Effector CD4-positive, alpha-beta T cell (primary cell): ENCODE measurements around the gene TNFAIP8.

Experiments used
- DNase-seq: peaks from one replicate; pipeline ENCODE4 v3.0.0-alpha.2; 2020

TNFAIP8 gene

DNA sequence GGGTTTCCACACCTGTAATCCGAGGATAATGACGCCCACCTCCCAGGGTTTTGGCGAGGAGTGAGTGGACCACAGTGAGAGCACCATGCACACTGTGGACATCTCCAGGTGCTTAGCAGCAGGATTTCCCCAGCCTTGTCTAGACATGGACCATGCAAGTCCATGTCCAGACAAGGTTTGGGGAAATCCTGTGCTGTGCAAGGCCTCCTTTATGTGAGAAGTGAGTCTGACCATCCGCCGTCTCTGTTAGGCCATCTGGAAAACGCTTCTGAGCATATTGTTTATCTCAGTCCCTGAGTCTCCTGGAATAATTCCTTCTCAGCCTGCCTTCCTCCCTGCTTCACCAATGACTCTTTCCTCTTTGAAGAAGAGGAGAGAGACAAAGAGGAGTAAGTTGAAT lies 26.2 kb upstream of the TNFAIP8 start:
- DNase-seq = no peak

DNA sequence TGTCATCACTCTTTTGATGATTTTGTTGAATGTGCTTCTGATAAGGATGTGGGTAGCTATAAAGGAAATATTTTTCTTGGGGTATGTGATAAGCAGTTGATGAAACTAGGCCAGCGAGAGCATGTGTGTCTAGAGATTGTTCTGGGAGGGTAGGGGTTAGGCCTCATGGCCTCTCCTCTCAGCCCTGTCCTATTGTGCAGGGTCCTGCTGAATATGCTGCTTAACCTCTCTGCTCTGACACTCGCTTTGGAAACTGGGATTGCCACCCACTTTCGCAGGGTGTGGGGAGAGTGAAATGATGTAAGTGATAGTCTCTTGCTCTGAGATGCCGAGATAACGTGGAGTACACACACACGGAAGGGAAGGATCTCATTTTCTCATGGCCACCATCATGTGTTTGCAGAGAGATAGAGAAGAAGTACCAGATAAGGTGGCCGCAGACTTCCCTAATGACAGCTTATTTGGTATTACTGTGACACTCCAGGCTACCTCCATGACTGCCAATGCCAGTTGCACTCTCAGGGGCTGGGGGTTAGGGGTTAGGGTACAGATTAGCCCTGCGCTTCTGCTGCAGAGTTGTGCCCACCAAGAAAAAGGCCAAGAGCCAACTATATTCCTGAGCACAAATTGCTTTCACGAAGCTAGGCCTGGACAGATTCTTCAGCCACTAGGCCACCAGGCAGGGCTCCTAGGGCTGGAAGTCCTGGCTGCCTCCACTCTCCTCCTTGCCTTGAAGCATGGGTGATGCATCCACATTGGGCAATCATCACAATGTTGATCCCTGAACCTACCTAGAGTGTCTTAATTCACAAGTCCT lies 25.2 kb upstream of the TNFAIP8 start:
- peak; percentile 54 for DNase-seq

DNA sequence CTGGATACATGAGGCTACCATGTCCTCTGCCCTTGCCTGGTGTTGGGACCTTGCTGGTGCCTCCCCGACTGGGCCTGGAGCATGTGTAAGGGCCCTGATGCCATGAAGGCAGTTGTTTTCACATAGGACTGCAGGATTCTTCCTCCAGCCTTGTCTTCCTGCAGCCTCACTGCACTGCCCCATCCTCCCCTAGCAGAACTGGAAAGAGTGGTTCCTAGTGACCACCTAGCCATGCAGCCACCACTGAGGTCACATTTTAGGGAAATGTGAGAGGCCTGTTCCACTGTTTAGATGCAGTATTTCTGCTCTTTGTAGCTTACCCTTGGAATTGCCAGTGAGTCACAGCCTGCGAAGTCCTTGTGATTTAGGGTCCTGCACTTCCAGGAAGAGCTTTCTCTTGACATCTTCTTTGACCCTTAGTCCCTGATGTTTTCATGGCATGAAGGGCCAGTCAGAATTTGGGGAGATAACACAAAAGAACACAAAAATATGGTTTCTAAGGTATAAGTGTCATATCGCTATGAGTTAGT lies 24.2 kb upstream of the TNFAIP8 start:
- DNase-seq = no peak

DNA sequence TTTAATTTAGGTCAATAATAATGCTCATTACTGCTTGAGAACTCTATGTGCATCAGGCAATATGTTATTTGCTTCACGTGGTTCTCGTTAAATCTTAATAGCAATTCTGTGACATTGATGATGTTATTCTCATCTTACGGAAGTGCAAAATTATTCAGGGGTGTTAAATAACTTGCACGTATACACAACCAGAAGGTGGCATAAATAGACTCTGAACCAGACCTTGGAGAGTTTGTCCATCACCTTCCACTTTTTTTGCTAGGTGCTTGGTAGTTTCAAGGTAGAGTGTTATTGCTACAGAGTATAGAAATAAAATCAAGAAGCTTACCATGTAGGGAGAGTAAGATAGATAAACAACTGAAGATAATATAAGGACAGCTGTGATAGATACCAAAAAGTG lies 23.6 kb upstream of the TNFAIP8 start:
- no peak for DNase-seq

DNA sequence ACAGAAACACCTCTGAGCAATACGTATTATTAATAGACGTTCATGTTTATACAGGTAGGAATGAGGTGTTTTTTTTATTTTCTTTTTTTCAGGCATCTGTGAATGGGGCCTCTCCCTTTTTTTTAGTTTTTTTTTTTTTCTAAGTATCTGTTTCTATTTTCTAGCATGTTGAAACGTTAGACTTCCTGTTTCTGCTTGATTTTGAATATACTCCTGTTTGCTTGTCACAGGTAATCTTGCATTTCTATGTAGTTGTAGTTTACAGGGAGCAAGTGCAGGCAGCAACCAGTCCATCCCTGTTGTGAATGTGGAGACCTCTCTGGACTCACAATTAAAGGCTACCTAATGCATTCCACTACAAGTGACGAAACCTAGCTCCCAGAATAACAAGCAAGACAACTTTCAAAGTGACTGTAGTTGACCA lies 22.8 kb upstream of the TNFAIP8 start:
- DNase-seq = no peak

DNA sequence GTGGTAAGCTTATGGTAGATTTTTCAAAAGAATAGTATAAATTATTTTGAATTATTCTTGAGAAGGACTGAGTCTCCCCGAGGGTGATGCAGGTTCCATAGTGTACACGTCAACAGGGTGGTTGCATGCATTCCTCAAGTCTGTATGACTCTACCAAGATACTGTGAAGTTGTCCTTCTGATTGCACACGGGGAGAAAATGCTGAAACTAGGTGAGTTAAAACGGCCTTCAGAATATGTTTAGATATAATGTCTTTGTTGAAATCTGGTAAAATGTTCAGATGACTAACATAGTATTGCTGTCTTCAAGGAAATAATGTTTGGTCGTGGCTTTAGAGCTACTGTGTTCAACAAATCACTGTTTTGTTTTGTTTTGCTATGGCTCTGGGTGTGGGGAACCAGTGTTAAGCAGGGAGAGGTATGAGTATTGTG lies 22.4 kb upstream of the TNFAIP8 start:
- DNase-seq = no peak

DNA sequence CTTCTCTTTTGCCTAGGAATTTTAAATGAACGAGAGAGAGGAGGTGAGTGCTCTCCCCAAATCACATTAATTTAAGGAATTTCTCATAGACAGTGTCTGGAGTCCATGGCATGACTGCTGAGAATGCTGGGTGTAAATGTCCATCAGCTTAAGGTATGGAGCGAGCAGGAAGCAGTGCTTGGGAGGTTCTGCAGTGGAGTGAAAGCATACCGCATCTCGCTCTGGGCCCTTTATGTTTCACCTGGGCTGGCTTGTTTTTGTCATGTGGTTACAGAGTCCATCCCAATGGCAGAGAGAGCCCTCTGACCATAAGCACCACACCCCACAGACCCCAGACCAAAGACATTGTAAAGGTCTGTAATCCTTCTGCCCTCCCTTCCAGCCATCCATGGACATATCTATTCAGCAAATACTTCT lies 20.6 kb upstream of the TNFAIP8 start:
- DNase-seq = no peak

DNA sequence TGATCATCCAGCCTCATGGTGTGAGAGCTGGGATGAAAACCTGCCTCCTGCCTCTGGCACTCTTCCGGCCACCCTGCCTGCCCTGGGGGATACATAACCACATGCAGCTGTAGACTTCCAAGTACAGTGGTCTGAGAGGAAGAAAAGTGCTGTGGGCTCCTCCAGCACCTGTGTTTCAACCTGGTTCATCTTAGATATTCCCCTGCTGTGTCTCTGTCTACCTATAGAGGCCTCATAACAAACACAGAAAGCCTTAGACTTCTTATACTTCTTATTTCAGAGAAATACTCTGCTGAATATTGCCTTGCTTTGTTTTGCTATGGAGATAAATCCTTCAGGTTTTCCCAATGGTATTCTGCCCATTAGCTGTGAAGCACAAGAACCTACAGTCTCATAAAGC lies 19.6 kb upstream of the TNFAIP8 start:
- DNase-seq = no peak

DNA sequence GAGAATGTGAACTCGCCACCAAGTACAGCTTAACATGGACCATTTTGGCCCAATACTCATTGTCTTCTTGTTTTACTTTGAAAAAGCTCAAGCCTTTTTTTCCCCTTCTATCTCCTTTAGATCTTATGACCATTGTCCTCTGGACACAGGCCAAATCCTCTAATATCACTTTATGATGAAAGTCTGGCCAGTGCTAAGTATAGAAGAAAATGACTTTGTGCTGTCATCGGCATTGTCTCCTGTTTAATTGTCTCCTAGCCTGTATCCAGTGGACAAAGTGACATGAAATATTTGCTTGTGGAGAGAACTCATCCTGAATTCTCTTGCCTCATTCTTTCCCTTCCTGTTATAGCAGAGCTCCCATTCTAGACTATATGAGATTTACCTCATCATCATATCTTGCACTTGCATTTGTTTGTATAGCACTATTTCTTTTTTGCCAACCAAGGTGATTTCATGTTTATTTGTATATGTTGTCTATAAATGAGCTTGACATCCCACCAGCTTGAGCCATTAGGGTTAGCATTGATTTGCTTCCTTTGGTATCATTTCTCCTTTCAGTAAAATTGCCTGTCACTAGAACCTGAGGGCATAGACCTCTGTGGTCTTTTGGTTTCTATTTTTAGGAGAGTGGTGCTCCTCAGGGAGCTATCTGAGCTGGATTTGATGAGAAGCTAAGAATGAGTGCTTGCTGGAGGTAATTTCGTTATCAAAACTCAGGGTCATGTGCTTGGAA lies 18.8 kb upstream of the TNFAIP8 start:
- no peak for DNase-seq

DNA sequence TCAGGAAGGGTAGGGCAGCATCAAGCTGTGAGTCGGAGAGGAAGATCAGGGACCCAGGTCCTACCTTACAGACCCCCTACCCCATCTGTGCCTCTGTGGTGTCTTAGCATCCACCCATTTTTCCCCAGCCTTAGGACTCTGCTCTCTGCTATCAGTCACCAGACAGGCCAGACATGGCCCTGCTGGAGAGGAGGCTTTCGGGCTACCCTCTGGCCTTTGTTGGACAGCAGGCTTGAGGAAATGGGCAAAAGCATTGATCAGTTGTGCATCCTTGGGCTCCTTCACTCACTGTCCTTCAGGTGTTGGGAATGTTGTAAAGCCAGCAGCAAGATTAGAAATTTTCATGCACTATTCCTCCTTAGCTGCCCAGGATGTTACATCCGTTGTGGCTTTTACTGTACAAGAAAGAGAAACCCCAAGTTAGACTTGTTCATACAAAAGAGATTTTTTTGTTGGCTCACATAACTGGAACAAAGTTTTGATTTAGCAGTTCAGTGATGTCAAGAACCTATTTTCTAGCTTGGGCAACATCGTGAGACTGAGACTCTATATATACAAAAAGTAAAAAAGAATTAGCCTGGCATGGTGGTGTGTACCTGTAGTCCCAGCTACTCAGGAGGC lies 17.4 kb upstream of the TNFAIP8 start:
- no peak for DNase-seq

DNA sequence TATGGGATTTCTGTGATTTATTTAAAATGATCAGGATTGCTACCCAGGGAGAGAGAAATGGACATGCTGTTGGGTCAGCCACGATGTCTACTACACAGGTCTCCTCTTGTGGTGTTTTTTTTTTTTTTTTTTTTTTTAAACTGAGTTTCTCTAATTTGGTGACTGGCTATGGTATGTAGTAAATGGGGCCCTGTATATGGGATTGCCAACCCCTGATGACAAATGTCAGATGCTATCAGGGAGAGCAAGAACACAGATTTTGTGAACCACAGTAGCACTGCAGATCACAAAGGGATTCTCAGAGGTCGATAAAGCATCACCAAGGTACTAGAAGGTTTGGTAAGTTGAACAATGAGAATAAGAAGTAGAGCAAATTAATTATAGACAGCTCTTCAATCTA lies 16.5 kb upstream of the TNFAIP8 start:
- DNase-seq = no peak

DNA sequence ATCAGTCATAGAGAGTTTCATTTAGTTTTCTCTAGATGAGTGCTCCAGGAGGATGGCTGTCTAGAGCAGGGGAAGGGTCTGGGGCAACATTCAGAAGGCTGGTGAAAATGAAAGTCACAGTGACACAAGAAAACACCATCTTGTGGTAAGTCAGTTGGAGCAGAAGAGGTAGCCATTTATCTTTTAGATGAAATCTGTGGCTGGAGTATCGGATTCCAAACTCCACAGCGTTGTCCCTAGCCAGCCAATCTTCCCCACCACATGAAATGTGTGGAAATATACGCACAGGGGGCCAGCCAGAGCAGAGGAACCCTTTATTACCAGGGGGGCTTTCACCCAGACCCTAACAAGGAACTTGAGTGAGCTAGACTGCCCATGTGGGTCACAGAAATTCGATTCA lies 15.9 kb upstream of the TNFAIP8 start:
- DNase-seq = no peak

DNA sequence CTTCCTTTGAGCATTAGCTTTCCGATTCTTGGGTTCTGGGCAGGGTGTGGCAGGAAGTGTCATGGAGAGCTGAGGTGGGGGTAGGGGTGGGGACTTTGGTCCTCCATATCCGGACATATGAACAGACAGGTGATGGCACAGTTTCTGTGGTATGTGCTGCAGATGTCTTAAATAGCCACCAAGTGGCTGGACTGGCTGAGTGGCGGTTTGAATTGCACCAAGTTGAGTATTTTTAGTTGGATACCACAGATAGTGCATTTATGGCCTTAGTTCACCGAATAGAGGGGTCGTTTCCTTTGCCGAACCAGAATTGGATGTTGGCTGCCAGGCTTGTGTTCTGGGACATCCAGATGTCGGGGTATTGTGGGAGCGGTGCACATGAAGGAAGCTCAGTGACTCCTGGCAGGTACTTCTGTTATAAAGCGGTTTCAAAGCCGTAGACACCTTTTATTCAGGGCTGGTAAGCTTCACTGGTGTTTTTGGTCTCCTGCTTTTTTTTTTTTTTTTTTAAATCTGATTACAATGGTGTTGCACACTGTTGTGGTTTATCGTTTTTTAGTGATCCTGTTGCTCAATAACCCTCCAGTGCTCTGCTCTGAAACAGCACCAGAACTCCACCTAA lies 15.1 kb upstream of the TNFAIP8 start:
- DNase-seq = peak; percentile 42

DNA sequence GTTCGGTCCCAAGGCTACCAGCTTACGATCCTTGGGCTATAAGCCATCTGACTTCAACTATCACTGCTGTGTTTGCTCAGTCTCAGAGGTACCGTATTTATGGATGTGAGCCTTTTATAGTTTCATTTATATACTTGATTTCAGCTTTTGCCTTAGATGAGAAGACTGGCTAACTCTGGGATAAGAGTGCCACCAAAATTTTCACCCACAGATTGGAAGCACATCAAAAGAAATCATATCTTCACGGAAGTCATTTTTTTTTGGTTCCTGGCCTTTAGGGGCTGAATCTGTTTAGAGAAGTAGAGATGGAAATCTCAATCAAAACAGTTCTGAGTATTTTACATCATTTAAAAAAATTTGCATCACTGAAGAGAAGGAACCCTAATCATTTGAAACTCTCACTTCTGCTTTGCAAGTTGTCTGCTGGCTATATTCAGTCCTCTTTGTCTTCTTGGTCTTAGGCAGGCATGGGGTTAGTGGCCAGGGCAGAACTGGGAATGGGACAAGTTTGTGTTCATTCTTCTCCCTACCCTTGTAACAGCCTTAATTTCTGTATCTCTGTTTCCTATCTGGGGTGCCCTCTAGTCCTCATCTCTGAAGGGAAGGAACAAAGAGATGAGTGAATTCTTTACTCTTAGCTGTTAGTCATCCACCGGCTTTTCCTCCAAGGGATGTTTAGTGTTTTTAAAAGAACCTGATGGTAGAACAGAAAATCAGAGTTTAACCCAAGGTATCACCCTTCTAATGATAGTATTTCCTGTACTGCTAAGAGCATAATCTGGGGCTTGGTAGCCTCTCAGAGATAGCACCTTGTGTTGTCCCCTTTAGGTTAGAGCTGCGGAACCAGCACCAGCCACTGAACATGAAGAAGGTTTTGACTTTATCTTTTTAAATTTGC lies 14.1 kb upstream of the TNFAIP8 start:
- DNase-seq = no peak

DNA sequence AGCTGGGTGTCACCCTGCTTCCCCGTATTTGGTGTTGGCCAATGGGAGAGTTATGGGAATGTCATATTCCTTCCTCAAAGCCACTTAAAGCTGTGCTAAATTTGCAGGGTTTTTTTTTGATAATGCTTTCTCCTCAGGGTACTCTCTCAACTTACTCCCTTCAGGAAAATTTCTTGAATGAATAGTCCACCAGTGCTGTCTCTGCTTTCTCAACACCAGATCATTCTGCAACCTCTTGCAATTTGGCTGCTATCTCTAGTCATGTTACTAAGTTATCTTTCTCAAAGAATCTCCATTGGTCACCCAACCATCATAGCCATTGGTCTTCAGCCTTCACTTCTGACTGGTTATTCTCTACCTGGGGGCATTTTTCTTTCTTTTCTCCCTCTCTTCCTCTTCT lies 13.4 kb upstream of the TNFAIP8 start:
- no peak for DNase-seq

DNA sequence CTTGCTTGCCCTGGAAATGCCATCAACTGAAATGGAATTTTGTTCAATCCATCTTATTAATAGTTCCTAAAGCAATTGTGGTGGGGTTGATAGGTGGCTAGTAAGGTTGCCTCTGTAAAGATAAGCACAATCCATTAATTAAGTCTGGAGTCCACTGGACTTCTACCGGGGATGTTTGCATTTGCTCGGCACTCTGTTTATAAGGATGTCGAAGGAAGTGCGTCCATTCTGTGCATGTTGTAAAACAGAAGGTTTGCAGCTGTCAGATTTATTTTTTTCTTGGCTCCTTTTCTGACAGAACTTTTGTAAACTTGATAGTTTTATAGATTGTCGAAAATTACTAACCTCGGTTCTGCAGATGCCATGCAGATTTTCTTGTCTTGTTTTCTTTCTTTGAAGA lies 12.8 kb upstream of the TNFAIP8 start:
- DNase-seq = no peak

DNA sequence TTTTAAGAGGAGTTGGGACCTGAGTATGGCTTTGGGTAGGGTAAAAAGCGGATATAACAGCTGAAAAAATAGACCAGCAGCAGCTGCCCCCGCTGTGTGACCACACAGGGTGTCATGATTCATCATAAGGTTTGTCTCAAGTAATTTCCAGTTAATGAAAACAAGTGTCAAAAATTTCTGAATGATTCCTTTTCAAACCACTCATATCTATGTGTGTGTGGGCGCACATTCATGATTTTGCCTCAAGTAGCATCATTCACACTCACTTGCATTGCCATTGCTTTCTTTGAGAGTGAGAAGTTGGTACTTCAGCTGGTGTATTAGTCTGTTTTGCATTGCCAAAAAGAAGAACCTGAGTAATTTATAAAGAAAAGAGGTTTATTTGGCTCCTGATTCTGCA lies 12.1 kb upstream of the TNFAIP8 start:
- no peak for DNase-seq

DNA sequence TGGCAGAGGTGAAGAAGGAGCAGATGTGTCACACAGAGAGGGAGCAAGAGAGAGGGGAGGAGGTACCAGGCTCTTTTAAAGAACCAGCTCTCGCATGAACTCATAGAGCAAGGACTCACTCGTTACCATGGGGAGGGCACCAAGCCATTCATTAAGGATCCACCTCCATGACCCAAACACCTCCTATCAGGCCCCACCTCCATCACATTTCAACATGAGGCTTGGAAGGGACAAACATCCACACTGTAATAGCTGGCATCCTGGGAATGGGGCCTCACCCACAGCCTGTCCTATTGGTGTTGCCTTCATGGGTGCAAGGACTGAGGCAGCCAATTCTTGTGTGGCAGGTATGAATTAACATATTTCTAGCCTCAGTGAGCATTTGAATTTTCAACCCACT lies 11.6 kb upstream of the TNFAIP8 start:
- no peak for DNase-seq

DNA sequence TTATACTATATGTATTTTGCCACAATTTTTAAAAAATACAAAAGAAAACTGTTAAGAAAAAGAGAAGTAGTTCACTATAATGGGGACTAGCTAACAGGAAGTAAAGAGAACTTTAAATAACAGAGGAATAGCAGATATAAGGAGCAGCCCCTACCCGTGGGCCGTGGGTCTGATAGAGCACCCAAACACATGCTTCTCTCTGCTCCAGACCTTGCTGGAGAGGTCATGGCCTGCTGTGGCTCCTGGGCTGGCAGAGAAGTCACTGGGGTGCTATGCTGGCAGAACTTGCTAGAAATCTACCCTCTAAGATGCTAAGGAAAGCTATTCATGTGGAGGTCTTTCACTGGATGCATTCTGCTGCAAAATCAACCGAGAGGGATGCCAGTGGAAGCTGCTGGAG lies 10.0 kb upstream of the TNFAIP8 start:
- DNase-seq = no peak

DNA sequence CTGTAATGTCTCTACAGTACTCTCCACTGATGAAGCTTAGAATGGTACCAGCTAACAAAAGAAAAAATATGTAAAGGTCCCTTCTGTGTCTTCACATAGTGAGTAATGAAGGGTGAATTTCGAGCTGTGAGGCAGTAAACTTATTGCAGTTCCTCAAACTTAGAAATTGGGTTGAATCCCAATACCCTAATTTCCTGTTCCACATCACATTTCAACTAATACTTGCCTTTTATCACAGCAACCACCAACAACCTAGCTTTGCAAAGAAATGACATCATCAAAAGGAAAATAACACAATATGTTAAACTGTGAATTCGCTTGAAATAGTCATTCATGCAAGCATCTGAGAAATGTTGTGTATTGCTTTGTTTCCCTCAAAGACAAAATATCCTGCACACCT lies 9.4 kb upstream of the TNFAIP8 start:
- no peak for DNase-seq

DNA sequence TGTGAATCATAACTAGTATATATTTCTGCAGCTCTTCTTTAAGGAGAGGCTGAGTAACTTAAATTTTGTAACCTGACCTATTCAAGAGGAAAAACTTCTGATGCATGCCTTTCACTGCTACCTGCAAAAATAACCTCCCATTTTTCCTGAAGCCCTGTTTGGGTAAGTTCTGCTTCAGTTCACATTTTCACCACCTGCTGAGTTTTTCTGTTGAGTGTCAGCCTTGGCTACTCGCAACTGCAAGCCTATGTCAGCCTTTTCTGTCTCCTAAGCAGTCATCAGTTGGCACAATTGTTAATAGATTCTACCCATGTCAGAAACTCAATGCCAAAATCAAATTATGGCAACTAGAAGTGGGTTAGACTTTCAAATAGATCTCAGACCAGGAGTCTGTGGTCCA lies 8.2 kb upstream of the TNFAIP8 start:
- no peak for DNase-seq

DNA sequence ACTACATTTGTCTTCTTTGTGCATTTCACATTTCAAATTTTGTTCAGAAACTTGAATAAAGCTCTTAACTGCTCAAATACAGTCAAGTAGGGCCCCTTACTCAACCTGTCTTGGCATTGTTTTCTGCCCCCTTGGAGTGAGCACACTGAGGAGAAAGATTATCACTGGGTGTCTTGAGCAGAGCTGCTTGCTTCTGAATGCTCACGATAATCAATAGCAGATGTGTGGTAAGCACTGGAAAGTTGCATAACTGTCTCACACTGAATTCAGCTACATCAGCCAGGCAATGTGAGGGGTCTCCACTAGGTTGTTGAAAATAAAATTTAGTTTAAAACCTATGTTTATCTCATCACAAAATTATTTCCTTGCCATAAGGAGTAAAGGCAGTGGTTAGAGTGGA lies 7.8 kb upstream of the TNFAIP8 start:
- no peak for DNase-seq
